Measurements from ENCODE around the gene GIGYF2. TPM values are rescaled to one million over a fixed set of nuclear protein-coding genes. Genes with fewer than 3 reads are reported as not detected.

Gene GIGYF2
- total RNA-seq, 4 donors from 2014 or later: 62.6 to 88.3 (median 67.7) TPM

DNA sequence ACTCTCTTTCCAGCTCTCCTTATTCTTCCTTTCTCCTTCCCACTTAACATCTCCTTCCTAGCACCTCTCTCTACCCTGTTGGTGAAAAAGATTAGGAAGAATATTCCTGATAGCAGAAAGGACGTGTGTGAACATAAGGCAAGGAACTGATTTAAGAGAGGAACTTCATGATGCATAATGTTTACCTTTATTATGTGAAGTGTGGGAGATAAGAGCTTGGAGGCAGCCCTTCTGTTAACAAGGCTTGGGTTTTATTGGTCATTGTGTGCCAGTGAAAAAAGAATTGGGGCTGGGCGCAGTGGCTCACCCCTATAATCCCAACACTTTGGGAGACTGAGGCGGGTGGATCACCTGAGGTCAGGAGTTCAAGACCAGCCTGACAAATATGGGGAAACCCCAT is 44.8 kb downstream of the GIGYF2 start:
- TF ChIP-seq EP300 (IDR thresholded peaks at IDR 0.05): no peak
- no peak for TF ChIP-seq POLR2A (IDR thresholded peaks at IDR 0.05)
- no peak for TF ChIP-seq POLR2AphosphoS5 (IDR thresholded peaks at IDR 0.05)
- TF ChIP-seq, protein P1, sequence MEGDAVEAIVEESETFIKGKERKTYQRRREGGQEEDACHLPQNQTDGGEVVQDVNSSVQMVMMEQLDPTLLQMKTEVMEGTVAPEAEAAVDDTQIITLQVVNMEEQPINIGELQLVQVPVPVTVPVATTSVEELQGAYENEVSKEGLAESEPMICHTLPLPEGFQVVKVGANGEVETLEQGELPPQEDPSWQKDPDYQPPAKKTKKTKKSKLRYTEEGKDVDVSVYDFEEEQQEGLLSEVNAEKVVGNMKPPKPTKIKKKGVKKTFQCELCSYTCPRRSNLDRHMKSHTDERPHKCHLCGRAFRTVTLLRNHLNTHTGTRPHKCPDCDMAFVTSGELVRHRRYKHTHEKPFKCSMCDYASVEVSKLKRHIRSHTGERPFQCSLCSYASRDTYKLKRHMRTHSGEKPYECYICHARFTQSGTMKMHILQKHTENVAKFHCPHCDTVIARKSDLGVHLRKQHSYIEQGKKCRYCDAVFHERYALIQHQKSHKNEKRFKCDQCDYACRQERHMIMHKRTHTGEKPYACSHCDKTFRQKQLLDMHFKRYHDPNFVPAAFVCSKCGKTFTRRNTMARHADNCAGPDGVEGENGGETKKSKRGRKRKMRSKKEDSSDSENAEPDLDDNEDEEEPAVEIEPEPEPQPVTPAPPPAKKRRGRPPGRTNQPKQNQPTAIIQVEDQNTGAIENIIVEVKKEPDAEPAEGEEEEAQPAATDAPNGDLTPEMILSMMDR (IDR thresholded peaks at IDR 0.05): no peak
- WGBS, 2 donors (ENCODE audit: low coverage in 1 of 2): 80 to 96% methylated on average over 1 to 3 of the region's 3 CpGs
- H3K27me3 ChIP-seq: no peaks in the 10 kb centered on the region
- no peak for ATAC-seq
- H3K4me3 ChIP-seq: no peak overlapping the region
- H3K27ac ChIP-seq: no peak overlapping the region
- no peaks in the 10 kb centered on the region for H3K9me3 ChIP-seq
- H3K4me1 ChIP-seq: no peaks in the 10 kb centered on the region
- peaks cover 0 to 24% of the 10 kb centered on the region in 2 donors for H3K36me3 ChIP-seq

DNA sequence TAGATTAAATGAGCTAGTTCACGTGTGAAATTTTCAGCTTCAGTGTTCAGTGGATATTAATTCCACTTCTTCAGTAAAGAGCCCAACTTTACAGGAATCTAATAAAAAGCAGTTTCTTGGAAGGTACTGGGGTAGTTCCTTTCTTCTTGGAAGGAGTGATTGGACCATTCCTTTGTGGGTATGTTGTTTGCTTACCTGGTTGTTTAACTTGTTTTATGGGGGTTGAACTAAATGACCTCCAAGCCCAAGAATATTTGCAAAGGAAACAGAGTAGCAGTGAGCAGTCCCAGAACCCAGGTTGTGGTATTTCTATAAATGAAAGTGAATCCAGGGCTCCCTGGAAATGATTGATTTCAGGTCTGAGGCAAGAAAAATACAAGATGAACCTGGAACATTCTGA is 47.8 kb downstream of the GIGYF2 start:
- Histone ChIP-seq H3K9me3 (no peaks in the 10 kb centered on the region), H3K27me3 (no peaks in the 10 kb centered on the region), H3K27ac (no peak overlapping the region), H3K4me3 (no peak overlapping the region), H3K4me1 (no peaks in the 10 kb centered on the region), H3K36me3 (peaks cover 3 to 39% of the 10 kb centered on the region in 2 donors)
- 77% methylated on average over 1 of the region's 1 CpG; no CpG with 5 or more reads in 1 of the 2 donors for WGBS, 2 donors (ENCODE audit: low coverage in 1 of 2)
- no peak for ATAC-seq
- TF ChIP-seq, protein P1 (IDR thresholded peaks at IDR 0.05): no peak
- TF ChIP-seq POLR2A (IDR thresholded peaks at IDR 0.05): no peak
- TF ChIP-seq EP300 (IDR thresholded peaks at IDR 0.05): no peak
- TF ChIP-seq POLR2AphosphoS5 (IDR thresholded peaks at IDR 0.05): no peak

DNA sequence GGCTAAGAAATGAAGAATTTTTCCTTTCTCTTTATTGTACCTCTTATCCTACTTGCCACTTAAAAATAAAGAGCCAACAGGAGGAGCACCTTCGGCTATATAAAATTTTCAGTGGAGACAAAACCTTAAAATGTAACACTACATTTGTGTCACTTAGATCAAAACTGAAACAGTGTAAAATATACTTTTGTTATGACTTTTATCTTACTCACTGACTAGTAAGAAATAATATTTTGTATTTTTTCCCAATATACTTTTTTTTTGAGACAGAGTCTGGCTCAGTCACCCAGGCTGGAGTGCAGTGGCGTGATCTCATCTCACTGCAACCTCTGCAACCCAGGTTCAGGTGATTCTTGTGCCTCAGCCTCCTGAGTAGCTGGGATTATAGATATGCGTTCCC is 50.9 kb downstream of the GIGYF2 start:
- ATAC-seq: no peak
- H3K4me1 ChIP-seq: no peaks in the 10 kb centered on the region
- TF ChIP-seq EP300 (IDR thresholded peaks at IDR 0.05): no peak
- TF ChIP-seq POLR2AphosphoS5 (IDR thresholded peaks at IDR 0.05): no peak
- TF ChIP-seq, protein P1 (IDR thresholded peaks at IDR 0.05): no peak
- no peak for TF ChIP-seq POLR2A (IDR thresholded peaks at IDR 0.05)
- H3K4me3 ChIP-seq: no peak overlapping the region
- H3K36me3 ChIP-seq: peaks cover 3 to 61% of the 10 kb centered on the region in 2 donors
- H3K9me3 ChIP-seq: no peaks in the 10 kb centered on the region
- no peaks in the 10 kb centered on the region for H3K27me3 ChIP-seq
- 93 to 96% methylated on average over 3 of the region's 3 CpGs for WGBS, 2 donors (ENCODE audit: low coverage in 1 of 2)
- H3K27ac ChIP-seq: no peak overlapping the region

DNA sequence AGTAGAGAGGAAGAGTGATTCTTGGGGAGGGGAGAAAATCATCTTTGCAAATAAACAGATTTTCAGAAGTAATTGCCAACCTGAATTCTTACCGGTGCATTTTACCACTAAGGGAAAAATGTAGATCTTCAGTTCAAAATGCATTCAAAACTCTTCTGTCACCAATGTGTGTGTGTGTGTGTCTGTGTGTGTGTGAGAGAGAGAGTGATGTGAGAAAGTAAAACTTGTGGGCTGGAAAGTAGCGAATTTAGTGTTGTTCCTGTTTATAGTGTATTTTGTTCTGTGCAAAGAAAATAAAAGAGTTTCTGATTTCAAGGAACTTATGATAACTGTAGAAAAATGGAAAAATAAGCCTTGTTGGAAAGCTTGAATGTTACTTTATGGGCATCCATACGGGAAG is 52.2 kb downstream of the GIGYF2 start:
- no peak for TF ChIP-seq POLR2A (IDR thresholded peaks at IDR 0.05)
- 83% methylated on average over 2 to 3 of the region's 3 CpGs for WGBS, 2 donors (ENCODE audit: low coverage in 1 of 2)
- Histone ChIP-seq H3K27me3 (no peaks in the 10 kb centered on the region), H3K4me1 (no peaks in the 10 kb centered on the region), H3K9me3 (no peaks in the 10 kb centered on the region), H3K4me3 (no peak overlapping the region), H3K36me3 (peaks cover 3 to 74% of the 10 kb centered on the region in 2 donors), H3K27ac (no peak overlapping the region)
- ATAC-seq: no peak

DNA sequence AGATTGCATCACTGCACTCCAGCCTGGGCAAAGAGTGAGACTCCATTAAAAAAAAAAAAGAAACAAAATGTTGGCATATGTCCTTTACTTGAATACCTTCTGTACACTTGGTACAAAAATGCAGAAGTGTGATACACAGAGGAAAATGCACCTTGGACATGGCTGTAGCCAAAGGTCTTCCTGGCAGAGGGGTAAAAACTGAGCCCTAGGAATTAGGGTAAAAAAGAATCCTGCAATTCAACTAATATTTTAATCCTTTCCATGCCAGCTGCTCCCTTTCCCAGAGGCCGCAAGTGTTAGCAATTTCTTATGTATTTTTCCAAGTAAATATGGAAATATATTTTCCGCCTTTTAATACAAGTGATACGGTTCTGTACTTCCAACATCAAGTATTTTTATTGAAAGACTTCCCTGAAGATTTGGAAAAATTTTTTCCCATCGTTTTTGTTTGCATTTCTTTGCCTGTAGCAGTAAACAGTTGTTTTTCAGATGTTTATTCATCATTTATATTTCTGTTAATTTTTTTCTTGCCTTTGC is 53.1 kb downstream of the GIGYF2 start:
- 87% methylated on average over 4 of the region's 4 CpGs for WGBS, 2 donors (ENCODE audit: low coverage in 1 of 2)
- Histone ChIP-seq H3K4me1 (no peaks in the 10 kb centered on the region), H3K4me3 (no peak overlapping the region), H3K27me3 (no peaks in the 10 kb centered on the region), H3K36me3 (peaks cover 3 to 78% of the 10 kb centered on the region in 2 donors), H3K9me3 (no peaks in the 10 kb centered on the region), H3K27ac (no peak overlapping the region)
- TF ChIP-seq POLR2A (IDR thresholded peaks at IDR 0.05) (no peak), POLR2AphosphoS5 (IDR thresholded peaks at IDR 0.05) (no peak), EP300 (IDR thresholded peaks at IDR 0.05) (no peak)
- TF ChIP-seq, protein P1 (IDR thresholded peaks at IDR 0.05): no peak
- ATAC-seq: no peak

Data from gastroesophageal sphincter (tissue), 4 donors.